Esophagus muscularis mucosa (tissue), 3 donors: ENCODE results near the gene SYMPK.

Experiments used
- CTCF ChIP-seq, 3 experiments: fragments of 200-600 bp in 2 of 3; fragments of 450-650 bp in 1 of 3; sonication (generic) in 2 of 3; IDR thresholded peaks; one replicate each; pipeline ENCODE4 v1.5.1; 2017 to 2019; ENCODE audit warnings: antibody characterized with exemption in 3 of 3, mild to moderate bottlenecking in 2 of 3, moderate library complexity in 1 of 3
- EP300 ChIP-seq: sonication (generic); formaldehyde crosslinking; IDR thresholded peaks from one replicate; pipeline ENCODE4 v1.6.1; 2017; ENCODE audit warnings: antibody characterized with exemption

- TF ChIP-seq CTCF (IDR thresholded peaks at IDR 0.05): no peak
- TF ChIP-seq EP300: no peak
These were observed 7.9 kb upstream of the SYMPK start for GRCh38 chr19:45870798-45871197.
